Epithelial cell of esophagus (primary cell): ENCODE data around the gene HORMAD1.
"Not testable (repeated sequence)": the region's sequence is repeated elsewhere in the genome, so short reads cannot be mapped to it uniquely, and the experiment has no call there.

Source experiments
- DNase-seq: peaks from one replicate; pipeline ENCODE4 v3.0.0; 2010; ENCODE audit warnings: low read depth
- H3K4me3 ChIP-seq: 2 replicates; pipeline ENCODE4 v1.5.1; 2011; ENCODE audit warnings: mild to moderate bottlenecking, low read length, control low read depth
- CTCF ChIP-seq: IDR thresholded peaks from 2 replicates; pipeline ENCODE4 v1.5.1; 2011; ENCODE audit warnings: low read depth, mild to moderate bottlenecking, low read length, control low read depth, inconsistent platforms; ENCODE audit not compliant: insufficient read depth; ENCODE audit errors: missing control alignments

HORMAD1 gene

GRCh38 chr1:150724336-150724735, 3.6 kb upstream of the HORMAD1 start:
- no peak overlapping the region for H3K4me3 ChIP-seq
- TF ChIP-seq CTCF: no peak
- no peak for DNase-seq

- no peak overlapping the region for H3K4me3 ChIP-seq
- no peak for DNase-seq
- no peak for TF ChIP-seq CTCF
Measured at GRCh38 chr1:150720098-150720497, 597 bp downstream of the HORMAD1 start.

- H3K4me3 ChIP-seq: no peak overlapping the region
- no peak for TF ChIP-seq CTCF
- no peak for DNase-seq
Measured at GRCh38 chr1:150718225-150718891, 2.3 kb downstream of the HORMAD1 start.

GRCh38 chr1:150709031-150709430, 11.7 kb downstream of the HORMAD1 start:
- DNase-seq, H3K4me3 ChIP-seq: not testable (repeated sequence)

- no peak overlapping the region for H3K4me3 ChIP-seq
- TF ChIP-seq CTCF: no peak
- no peak for DNase-seq
Measured at GRCh38 chr1:150708595-150708994, 12.1 kb downstream of the HORMAD1 start.

GRCh38 chr1:150706091-150706490, 14.6 kb downstream of the HORMAD1 start:
- DNase-seq: no peak
- no peak for TF ChIP-seq CTCF
- H3K4me3 ChIP-seq: no peak overlapping the region

- no peak for DNase-seq
- H3K4me3 ChIP-seq: no peak overlapping the region
- TF ChIP-seq CTCF: no peak
Measured at GRCh38 chr1:150703427-150703826, 17.3 kb downstream of the HORMAD1 start.
